DMS 273 (cell line): ENCODE data around the gene TET3.

ENCODE experiments used
- DNase-seq: peaks from one replicate; lab custom pipeline; 2025; ENCODE audit not compliant: unreplicated experiment; lab: John Stamatoyannopoulos, UW

TET3 gene

GRCh38 chr2:73985308-73986084, 786 bp downstream of the TET3 start:
- peak; percentile 77 for DNase-seq

DNA sequence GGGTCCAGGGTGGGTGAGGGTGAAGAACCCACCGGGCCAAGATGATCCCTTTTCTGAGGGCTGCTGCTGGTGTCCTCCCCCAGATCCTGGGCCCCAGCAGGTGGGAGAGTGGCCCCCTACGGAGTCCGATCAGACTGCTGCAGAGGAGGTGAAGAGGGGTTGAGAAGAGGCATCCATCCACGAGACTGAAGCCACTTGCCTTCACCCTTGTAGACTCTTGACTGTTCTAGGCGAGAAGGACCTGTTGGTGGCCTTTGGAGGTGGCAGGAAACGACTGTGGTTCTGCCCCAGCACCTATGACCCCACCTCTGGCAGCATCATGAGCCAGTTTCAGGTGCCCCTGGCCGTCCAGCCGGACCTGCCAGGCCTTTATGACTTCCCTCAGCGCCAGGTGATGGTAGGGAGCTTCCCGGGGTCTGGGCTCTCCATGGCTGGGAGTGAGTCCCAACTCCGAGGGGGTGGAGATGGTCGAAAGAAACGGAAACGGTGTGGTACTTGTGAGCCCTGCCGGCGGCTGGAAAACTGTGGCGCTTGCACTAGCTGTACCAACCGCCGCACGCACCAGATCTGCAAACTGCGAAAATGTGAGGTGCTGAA, 1.5 kb downstream of the TET3 start:
- DNase-seq = no peak

DNA sequence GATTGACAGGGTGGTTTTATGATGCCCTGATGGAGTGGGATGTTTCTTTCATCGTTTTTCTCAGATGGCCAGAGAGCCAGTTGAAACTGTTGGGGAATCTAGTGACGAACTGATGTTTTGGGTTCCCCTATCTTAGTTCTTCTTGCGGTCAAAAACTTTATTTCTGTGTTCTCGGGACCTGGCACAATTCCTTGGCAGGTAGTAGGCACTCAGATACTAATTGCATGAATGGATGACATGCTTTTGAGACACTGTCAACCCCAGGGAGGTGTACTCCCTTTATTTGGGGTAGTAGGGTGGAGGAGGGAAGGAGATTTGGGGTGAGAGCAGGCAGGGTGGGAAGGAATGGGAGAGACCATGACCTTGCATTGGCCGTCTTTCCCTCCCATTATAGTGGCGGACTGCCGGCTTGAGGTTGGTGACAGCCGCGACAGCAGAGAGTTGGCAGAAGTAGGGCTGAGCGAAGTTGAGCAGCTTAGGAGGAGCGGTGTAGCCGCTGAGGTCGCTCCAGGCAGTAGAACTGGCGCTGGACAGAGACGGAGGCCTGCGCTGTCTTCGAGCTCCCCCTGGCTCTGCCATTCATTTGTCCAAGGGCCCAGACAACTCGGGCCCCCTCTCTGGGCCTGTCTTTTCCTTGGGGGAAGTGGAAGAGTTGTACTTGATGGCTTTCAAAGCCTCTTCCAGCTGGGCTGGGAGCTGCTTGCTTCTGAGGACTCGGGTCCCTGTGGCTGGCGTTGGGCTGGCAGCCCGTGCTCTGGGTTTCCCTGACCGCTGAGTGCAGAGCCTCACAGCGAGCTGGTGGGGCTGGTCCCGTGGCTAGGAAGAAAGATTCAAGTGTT, 2.6 kb downstream of the TET3 start:
- DNase-seq = no peak

DNA sequence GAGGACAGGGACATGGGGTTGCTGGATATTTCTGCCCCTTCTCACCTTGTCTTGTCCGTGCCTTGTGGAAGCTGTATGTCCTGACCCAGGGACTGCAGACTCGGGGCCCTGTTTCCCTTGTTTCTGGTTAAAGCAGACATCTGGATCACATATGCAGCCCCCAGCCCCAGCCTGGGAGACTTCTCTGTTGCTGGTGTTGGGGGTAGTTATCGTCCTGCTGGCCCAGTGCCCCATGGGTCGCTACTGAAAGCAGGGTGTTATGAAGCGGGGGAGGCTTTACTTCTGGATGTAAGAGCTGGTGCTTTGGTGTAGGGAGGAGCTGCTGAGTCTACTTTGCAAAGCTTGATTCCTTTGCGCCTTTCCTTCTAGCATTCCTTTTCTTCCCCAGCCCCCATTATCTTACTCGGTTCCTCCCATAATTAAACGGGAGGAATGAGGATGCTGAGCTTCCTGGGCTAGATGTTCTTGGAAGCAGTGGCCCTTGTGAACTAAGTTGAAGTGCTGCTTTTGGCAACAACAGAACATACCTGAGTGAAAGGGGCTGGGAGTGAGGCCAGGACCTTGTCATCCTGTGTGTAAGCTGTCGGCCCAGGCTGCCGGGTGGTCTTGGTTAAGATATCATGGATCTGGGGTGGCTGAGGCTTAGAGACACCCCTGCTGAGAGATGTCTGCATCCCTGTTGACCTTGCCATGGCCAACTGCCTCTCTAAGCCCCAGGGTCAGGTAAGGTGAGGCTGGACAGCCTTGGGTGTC, 3.4 kb downstream of the TET3 start:
- DNase-seq = no peak

DNA sequence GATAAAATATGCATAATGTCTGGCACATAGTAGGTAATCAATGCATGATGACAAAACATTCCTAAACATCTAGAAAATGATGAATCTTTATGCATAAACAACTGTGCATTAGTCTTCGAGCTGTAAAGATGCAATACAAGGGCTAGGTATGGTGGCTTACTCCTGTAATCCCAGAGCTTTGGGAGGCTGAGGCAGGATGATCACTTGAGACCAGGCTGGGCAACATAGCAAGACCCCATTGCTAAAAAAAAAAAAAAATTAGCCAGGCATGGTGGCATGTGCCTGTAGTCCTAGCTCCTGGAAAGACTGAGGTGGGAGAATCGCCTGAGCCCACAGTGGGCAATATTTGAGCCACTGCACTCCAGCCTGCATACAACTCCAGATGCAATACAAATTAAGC, 5.3 kb downstream of the TET3 start:
- no peak for DNase-seq

DNA sequence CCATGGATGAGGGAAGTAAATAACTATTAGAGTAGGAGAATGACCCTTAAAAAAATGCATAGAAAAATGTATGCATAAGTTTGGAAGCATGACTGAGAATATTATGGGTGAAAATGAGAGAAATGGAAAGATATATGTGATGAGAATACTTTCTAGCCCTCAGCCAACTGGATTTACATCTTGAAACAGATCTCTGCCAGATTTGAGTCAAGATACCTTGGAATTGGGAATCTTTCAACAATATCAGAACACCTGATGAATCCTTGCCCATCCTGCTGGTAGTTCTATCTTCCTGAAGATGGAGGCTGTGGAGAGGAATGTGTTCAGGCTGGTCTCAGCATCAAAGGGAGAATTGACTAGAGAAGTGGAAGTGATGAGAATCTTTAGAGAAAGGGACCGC, 5.8 kb downstream of the TET3 start:
- no peak for DNase-seq

GRCh38 chr2:73992036-73992435, 7.3 kb downstream of the TET3 start:
- DNase-seq = no peak

GRCh38 chr2:73993376-73993775, 8.7 kb downstream of the TET3 start:
- no peak for DNase-seq

- DNase-seq = no peak
These were observed 9.1 kb downstream of the TET3 start for GRCh38 chr2:73993778-73994177.

DNA sequence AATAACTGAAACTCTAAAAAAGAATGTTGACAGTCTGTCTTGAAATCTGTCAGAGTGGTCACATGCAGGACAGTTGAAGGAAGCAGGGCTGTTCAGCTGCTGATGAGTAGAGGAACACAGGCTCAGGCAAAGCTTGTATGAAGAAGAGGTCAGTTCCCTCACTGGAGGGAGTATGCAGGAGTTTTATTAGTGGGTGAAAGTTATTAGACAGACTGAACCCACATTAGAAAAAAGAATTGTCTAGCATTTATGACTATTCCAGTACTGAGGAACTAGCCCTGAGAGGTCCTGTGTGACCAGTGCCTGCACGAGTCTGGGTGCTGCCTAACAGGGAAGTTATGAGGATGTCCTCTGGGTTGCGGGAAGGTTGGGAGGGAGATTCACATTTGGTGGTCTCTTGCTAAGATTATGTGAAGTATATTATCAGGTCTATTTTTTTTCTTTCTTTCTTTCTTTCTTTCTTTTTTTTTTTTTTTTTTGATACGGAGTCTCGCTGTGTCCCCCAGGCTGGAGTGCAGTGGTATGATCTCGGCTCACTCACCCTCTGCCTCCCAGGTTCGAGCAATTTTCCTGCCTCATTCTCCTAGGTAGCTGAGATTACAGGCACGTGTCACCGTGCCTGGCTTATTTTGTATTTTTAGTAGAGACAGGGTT, 9.6 kb downstream of the TET3 start:
- no peak for DNase-seq

DNA sequence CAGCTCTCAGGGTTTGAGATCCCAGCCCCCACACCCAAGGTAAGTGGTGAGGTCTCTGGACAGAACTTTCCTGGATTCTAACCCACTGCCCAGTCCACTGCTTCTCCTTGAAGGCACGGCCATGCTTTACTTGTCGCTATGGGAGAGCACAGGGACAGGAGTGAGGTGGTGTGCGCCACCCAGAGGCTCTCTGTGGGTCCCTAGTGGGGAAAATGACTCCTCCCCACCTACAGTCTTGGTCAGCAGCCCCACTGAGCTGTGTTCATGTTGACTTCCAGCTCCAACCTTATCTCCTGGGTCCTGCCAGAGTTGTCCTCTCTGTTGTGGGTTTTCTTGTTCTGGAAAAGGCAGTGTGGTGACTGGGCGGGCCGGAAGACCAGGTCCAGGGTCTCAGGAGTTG, 11.1 kb downstream of the TET3 start:
- DNase-seq = no peak

DNA sequence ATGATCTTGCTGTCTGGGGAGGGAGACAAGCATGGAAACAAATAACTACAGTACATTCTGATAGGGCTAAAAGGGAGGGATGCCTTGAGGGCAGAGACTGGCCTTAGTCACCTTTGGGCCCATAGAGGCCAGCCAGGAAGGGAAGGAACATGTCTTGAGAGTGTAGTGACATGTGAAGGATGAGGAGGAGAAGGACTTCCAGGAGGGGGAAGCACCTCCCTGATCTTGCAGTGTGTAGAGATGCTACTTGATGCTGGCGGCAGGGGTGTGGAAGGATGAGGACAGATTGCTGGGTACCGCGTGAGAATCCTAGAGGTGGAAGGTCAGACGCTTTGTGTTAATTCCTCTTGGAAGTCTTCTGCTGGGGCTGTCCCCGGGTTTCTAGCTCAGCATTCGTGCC, 13.1 kb downstream of the TET3 start:
- DNase-seq = no peak

- no peak for DNase-seq
These were observed 13.7 kb downstream of the TET3 start for GRCh38 chr2:73998451-73998850.

DNA sequence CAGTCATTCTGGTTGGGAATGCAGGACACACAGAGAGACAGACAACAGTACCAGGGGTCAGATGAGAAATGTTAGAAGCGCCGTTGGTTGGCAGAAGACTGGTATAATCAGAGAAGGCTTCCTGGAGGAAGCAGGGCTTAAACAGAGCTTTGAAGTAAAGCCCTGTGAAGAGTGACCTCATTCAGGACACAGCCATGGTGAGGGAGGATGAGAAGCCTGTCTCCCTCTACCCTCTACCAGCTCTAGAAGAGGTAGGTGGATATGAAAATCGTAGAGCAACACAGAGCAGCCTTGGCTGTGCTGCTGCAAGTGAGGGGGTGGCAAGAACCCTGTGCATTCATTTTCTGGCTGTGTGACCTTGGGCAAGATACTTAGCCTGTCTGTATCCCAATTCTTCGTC, 14.2 kb downstream of the TET3 start:
- DNase-seq = no peak

GRCh38 chr2:73999881-74000597, 15.3 kb downstream of the TET3 start:
- peak; percentile 60 for DNase-seq

GRCh38 chr2:74000666-74001065, 16.0 kb downstream of the TET3 start:
- peak; percentile 54 for DNase-seq

- DNase-seq = no peak
These were observed 16.4 kb downstream of the TET3 start for GRCh38 chr2:74001121-74001520.

GRCh38 chr2:74001781-74002504, 17.2 kb downstream of the TET3 start:
- DNase-seq = no peak
